GM19468 (cell line): ENCODE measurements around the gene FBP1.
"Not testable (repeated sequence)": the region's sequence is repeated elsewhere in the genome, so short reads cannot be mapped to it uniquely, and the experiment has no call there.

Experiments
- ATAC-seq: cut with Tn5 transposase; IDR thresholded peaks from one replicate; pipeline ENCODE4 v1.9.1; 2021; ENCODE audit warnings: mild to moderate bottlenecking, moderate library complexity, moderate number of reproducible peaks; ENCODE audit not compliant: unreplicated experiment; ENCODE audit errors: extremely low read depth

FBP1 gene

GRCh38 chr9:94586316-94586715, 53.0 kb downstream of the FBP1 start:
- no peak for ATAC-seq

GRCh38 chr9:94584555-94584954, 54.8 kb downstream of the FBP1 start:
- no peak for ATAC-seq

GRCh38 chr9:94581728-94582127, 57.6 kb downstream of the FBP1 start:
- ATAC-seq = no peak

GRCh38 chr9:94577571-94577970, 61.7 kb downstream of the FBP1 start:
- ATAC-seq = no peak

GRCh38 chr9:94577036-94577435, 62.3 kb downstream of the FBP1 start:
- ATAC-seq = no peak

- no peak for ATAC-seq
These were observed 63.2 kb downstream of the FBP1 start for GRCh38 chr9:94576131-94576530.

- ATAC-seq = no peak
These were observed 70.2 kb downstream of the FBP1 start for GRCh38 chr9:94568972-94569712.

GRCh38 chr9:94568250-94568889, 70.9 kb downstream of the FBP1 start:
- no peak for ATAC-seq

- no peak for ATAC-seq
These were observed 72.0 kb downstream of the FBP1 start for GRCh38 chr9:94567271-94567670.

- no peak for ATAC-seq
These were observed 72.8 kb downstream of the FBP1 start for GRCh38 chr9:94566550-94566949.

- ATAC-seq = not testable (repeated sequence)
These were observed 75.0 kb downstream of the FBP1 start for GRCh38 chr9:94564279-94564678.

GRCh38 chr9:94563548-94563947, 75.8 kb downstream of the FBP1 start:
- ATAC-seq = no peak

- ATAC-seq = no peak
These were observed 79.1 kb downstream of the FBP1 start for GRCh38 chr9:94560237-94560636.

GRCh38 chr9:94557376-94557775, 81.9 kb downstream of the FBP1 start:
- ATAC-seq = no peak

- ATAC-seq = no peak
These were observed 84.6 kb downstream of the FBP1 start, which contains the start of gene PCAT7 for GRCh38 chr9:94554439-94555331. PCAT7 (plus strand) TSS chr9:94555083.

GRCh38 chr9:94554078-94554438, 85.3 kb downstream of the FBP1 start:
- no peak for ATAC-seq
